ENCODE measurements around the gene QKI.

QKI gene

DNA sequence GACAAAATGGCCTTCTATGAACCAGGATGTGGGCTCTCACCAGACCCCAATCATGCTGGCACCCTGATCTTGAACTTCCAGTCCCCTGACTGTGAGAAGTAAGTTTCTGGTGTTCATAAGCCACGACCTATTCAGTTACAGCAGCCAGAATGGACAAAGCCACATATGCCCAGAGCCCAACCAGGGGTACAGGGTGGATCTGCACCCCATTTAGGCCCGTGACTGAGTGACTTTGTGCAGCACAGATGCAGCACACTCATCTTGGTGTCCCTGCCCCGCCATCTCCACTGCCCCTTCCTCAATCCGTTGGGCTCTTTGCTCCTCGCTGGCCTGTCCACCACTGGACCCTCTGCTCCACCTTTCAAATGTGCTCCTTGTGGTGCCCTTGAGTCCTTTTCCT is 205.6 kb downstream of the QKI start:
- DNase-seq (ENCODE audit: low spot score) = no peak

DNA sequence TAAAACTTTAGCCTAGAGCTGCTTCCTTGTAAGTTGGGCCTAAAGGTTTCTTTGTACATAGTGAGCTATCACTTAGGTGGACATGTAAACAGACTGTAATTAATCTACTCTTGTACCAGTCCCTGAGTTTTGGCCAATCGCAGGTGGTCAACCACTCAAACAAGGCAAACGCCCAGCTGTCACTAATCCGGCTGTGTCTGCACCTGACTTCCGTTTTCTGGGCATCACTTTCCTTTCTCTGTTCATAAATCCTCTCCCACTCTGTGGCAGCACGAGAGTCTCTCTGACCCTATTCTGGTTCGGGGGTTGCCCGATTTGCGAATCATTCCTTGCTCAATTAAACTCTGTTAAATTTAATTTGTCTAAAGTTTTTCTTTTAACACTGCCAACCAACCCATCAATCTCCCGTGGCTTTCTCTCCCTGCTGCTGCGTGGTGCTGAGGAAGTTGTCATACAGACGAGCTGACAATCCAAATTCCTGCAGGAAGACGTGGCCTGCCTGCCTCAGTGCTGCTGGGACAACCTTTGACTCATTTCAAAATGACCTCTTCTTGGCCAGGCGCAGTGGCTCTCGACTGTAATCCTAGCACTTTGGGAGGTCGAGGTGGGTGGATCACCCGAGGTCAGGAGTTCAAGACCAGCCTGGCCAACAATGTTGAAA is 206.3 kb downstream of the QKI start:
- DNase-seq (ENCODE audit: low spot score) = no peak

DNA sequence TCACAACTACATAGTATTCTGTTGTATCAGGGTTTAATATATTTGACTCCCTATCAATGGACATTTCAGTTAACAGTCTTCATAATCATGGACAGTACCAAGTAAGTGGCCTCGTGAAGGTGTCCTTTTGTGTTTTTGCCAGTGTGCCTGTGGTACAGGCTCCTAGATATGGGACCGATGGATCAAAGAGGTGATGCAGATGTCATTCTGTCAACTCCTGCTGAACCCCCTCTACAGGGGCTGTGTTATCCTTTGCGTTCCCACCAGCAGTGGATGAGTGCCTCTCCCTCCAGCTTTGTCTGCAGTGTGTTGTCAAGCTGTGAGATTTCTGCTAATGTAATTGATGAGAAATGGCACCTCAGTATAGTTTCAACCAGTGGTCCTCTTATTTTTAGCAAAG is 210.7 kb downstream of the QKI start:
- no peak for DNase-seq (ENCODE audit: low spot score)

DNA sequence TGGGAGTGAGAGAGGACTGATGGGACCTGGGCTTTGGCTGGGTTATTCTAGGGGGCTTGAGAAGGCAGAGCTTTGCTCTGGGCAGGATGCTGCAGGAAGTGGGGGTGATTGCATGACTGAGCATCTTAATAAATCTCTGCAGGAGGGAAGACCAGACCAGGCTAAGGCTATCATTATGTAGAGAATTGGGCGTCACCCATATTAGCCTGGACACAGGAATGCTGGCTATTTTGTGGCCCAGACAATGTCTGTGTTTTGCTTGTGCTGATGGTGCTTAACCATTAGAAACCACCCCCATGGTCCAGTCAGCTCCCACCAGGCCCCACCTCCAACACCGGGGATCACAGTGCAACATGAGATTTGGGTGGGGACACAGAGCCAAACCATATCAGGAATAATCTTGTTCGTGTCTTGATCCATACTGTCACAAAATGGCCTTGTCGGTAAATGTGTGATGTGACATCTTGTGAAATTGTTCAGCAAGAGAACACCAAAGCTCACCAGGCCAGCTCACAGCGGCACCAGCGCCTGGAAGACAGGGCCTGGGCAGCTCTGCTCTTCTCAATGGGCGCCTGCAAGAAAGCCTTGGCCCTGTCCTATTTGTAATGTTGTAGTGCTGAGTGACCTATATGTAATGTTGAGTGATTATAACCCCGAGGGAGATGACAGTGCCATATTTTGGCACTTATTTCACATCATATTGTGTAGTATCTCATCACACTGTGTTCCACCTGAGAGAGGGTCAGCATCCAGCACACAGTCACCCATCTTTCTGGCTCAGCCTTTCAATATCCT is 211.8 kb downstream of the QKI start:
- DNase-seq (ENCODE audit: low spot score) = no peak

DNA sequence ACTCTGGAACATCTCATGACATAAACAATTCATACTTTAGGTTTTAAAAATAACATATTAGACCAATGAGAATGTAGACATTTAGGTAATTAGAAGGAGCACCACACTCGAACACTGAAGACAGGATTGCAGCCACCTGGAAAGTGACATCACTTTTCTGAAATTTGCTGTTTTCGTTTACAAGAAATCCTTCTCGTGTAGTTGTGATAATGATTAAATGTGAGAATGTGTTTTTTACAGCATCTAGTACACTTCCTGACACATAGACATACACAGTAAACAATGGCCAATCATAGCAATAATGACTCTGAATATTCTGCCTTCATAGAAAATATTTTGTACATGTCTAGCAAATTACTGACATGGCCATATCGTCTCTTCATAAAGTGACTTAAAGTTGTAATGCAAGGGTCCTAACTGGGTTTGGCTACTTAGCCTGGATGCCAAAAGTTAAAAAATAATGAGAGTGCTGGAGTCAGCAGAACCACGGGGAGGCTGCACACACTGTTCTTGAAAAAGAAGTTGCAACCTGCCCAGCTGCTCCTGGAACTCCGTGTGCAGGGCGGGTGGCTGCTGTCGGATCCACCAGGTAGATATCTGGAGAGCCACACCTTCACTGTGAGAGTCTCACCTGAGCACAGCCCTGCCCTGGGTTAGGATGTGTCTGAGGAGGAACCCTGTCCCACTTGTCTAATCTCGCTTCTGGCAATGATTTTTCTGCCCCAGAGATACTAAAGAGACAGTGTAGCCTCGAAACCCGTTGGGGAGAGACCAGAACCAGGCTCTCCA is 212.9 kb downstream of the QKI start:
- no peak for DNase-seq (ENCODE audit: low spot score)

Data from hematopoietic multipotent progenitor cell treated with erythropoietin and hydrocortisone succinate and interleukin-3 and kit ligand, for 15 days (in vitro differentiated cells).